ENCODE measurements around the gene GRB10.

GRCh38 chr7:50743016-50743415 lies 39.7 kb downstream of the GRB10 start:
- TF ChIP-seq CTCF (IDR thresholded peaks at IDR 0.05; ENCODE audit: borderline replicate concordance, extremely low read depth, low read length, poor library complexity, severe bottlenecking) = no peak
- TF ChIP-seq EZH2 (IDR thresholded peaks at IDR 0.05; ENCODE audit: borderline replicate concordance, low read depth, low read length, severe bottlenecking) = no peak
